K562 (cell line): ENCODE results near the gene OR5T3.

Experiments
- ESRRA ChIP-seq: fragments of 450-650 bp; IDR thresholded peaks from 2 replicates; pipeline ENCODE4 v1.6.1; 2014; ENCODE audit warnings: low read depth, mild to moderate bottlenecking, moderate library complexity, borderline replicate concordance
- HNRNPLL ChIP-seq: fragments of 200-400 bp; formaldehyde crosslinking; IDR thresholded peaks from 2 replicates; pipeline ENCODE4 v1.6.1; 2017; ENCODE audit warnings: low read length, low read depth, mild to moderate bottlenecking; ENCODE audit not compliant: poor library complexity, severe bottlenecking
- MAFG ChIP-seq: fragments of 450-650 bp; conservative IDR thresholded peaks from 2 replicates; pipeline ENCODE4 v1.6.1; 2016; ENCODE audit warnings: missing genetic modification characterization, missing compliant biosample characterization
- MAFK ChIP-seq: IDR thresholded peaks from 2 replicates; pipeline ENCODE4 v1.6.1; 2011; ENCODE audit warnings: low read length, improper control_type of control experiment
- NR1H2 ChIP-seq: sonication (generic); formaldehyde crosslinking; IDR thresholded peaks from 2 replicates; pipeline ENCODE4 v1.4.0; 2020; ENCODE audit warnings: mild to moderate bottlenecking, missing genetic modification reagents
- POLR2A ChIP-seq: fragments of 450-650 bp; conservative IDR thresholded peaks from 2 replicates; pipeline ENCODE4 v1.6.1; 2016
- POLR2AphosphoS5 ChIP-seq: IDR thresholded peaks from 2 replicates; pipeline ENCODE4 v1.6.1; 2011; ENCODE audit warnings: mild to moderate bottlenecking, low read depth, low read length, moderate library complexity; ENCODE audit not compliant: control insufficient read depth, insufficient read depth
- THRB ChIP-seq: fragments of 450-650 bp; formaldehyde crosslinking; conservative IDR thresholded peaks from 2 replicates; pipeline ENCODE4 v1.4.0; 2022; ENCODE audit warnings: mild to moderate bottlenecking, missing genetic modification characterization
- TF ChIP-seq, protein P1 (sequence below): fragments of 200-600 bp; sonication (generic); IDR thresholded peaks from one replicate; pipeline ENCODE4 v1.6.1; 2012; ENCODE audit warnings: mild to moderate bottlenecking, low read depth, low read length, inconsistent platforms

GRCh38 chr11:56271092-56271491 lies 19.0 kb downstream of the OR5T3 start:
- TF ChIP-seq POLR2AphosphoS5 = no peak
- no peak for TF ChIP-seq POLR2A
- no peak for TF ChIP-seq ESRRA
- no peak for TF ChIP-seq NR1H2
- TF ChIP-seq MAFK = no peak
- no peak for TF ChIP-seq MAFG (tag)
- TF ChIP-seq HNRNPLL = no peak
- TF ChIP-seq, protein P1, sequence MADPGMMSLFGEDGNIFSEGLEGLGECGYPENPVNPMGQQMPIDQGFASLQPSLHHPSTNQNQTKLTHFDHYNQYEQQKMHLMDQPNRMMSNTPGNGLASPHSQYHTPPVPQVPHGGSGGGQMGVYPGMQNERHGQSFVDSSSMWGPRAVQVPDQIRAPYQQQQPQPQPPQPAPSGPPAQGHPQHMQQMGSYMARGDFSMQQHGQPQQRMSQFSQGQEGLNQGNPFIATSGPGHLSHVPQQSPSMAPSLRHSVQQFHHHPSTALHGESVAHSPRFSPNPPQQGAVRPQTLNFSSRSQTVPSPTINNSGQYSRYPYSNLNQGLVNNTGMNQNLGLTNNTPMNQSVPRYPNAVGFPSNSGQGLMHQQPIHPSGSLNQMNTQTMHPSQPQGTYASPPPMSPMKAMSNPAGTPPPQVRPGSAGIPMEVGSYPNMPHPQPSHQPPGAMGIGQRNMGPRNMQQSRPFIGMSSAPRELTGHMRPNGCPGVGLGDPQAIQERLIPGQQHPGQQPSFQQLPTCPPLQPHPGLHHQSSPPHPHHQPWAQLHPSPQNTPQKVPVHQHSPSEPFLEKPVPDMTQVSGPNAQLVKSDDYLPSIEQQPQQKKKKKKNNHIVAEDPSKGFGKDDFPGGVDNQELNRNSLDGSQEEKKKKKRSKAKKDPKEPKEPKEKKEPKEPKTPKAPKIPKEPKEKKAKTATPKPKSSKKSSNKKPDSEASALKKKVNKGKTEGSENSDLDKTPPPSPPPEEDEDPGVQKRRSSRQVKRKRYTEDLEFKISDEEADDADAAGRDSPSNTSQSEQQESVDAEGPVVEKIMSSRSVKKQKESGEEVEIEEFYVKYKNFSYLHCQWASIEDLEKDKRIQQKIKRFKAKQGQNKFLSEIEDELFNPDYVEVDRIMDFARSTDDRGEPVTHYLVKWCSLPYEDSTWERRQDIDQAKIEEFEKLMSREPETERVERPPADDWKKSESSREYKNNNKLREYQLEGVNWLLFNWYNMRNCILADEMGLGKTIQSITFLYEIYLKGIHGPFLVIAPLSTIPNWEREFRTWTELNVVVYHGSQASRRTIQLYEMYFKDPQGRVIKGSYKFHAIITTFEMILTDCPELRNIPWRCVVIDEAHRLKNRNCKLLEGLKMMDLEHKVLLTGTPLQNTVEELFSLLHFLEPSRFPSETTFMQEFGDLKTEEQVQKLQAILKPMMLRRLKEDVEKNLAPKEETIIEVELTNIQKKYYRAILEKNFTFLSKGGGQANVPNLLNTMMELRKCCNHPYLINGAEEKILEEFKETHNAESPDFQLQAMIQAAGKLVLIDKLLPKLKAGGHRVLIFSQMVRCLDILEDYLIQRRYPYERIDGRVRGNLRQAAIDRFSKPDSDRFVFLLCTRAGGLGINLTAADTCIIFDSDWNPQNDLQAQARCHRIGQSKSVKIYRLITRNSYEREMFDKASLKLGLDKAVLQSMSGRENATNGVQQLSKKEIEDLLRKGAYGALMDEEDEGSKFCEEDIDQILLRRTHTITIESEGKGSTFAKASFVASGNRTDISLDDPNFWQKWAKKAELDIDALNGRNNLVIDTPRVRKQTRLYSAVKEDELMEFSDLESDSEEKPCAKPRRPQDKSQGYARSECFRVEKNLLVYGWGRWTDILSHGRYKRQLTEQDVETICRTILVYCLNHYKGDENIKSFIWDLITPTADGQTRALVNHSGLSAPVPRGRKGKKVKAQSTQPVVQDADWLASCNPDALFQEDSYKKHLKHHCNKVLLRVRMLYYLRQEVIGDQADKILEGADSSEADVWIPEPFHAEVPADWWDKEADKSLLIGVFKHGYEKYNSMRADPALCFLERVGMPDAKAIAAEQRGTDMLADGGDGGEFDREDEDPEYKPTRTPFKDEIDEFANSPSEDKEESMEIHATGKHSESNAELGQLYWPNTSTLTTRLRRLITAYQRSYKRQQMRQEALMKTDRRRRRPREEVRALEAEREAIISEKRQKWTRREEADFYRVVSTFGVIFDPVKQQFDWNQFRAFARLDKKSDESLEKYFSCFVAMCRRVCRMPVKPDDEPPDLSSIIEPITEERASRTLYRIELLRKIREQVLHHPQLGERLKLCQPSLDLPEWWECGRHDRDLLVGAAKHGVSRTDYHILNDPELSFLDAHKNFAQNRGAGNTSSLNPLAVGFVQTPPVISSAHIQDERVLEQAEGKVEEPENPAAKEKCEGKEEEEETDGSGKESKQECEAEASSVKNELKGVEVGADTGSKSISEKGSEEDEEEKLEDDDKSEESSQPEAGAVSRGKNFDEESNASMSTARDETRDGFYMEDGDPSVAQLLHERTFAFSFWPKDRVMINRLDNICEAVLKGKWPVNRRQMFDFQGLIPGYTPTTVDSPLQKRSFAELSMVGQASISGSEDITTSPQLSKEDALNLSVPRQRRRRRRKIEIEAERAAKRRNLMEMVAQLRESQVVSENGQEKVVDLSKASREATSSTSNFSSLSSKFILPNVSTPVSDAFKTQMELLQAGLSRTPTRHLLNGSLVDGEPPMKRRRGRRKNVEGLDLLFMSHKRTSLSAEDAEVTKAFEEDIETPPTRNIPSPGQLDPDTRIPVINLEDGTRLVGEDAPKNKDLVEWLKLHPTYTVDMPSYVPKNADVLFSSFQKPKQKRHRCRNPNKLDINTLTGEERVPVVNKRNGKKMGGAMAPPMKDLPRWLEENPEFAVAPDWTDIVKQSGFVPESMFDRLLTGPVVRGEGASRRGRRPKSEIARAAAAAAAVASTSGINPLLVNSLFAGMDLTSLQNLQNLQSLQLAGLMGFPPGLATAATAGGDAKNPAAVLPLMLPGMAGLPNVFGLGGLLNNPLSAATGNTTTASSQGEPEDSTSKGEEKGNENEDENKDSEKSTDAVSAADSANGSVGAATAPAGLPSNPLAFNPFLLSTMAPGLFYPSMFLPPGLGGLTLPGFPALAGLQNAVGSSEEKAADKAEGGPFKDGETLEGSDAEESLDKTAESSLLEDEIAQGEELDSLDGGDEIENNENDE = no peak
- TF ChIP-seq THRB (CRISPR knock-in tag) = no peak
